GM19324 (cell line): Measurements from ENCODE around the gene PTAFR.
"Not testable (repeated sequence)": the region's sequence is repeated elsewhere in the genome, so short reads cannot be mapped to it uniquely, and the experiment has no call there.

Experiments used
- ATAC-seq: cut with Tn5 transposase; IDR thresholded peaks from one replicate; pipeline ENCODE4 v1.9.1; 2021; ENCODE audit warnings: mild to moderate bottlenecking, moderate library complexity; ENCODE audit not compliant: unreplicated experiment, low FRiP score

The PTAFR gene

DNA sequence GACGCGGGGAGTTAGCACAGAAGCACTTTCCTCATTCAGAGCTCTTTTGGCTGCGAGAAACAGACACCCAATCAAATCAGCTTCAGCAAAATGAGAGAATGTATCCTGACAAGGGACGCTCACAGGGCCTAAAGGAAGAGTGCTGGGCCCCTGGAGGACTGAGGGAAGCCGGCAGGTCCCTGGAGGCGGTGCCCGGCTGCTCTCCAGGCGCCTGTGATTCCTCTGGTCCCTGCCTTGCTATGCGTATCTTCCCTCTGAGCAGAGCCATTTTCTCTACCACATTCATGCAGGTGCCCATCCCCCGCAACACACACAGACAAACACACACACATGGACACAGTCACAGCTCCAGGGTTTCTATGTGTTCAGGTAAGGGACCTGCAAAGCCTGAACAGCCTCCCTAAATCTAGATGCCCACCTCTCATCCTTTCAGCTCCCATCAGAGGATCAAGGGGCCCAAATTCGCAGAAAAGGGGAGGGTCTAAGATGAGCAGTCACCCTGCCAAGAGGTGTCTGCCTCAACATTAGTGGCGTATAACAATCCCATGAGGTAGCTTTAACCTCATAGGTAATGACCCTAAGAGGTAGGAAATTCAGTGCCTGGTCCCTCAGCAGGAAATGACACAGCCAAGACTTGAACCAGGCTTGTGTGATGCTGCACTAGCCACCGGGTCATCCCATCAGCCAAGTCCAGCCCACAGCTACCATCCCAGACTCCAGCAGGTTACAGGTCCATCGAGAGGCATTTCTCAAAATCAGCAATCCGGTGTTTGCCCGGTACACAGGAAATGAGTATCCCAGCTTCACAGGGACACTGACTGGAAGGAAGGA is 29.0 kb downstream of the PTAFR start:
- no peak for ATAC-seq

DNA sequence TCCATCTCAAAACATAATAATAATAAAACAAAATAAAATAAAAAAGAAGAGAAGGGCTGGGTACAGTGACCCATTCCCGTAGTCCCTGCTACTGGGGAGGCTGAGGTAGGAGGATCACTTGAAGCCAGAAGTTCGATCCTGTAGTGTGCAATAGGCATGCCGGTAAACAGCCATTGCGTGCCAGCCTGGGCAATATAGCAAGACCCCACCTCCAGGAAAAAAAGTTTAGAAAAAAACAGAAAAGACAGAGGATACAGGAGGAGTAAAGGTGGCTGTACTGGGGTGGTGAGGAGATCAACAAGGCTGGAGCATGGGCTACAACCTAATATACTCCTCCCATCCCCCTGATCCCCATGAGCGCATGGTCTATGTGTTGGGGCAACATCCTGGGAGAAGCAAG is 30.8 kb downstream of the PTAFR start:
- ATAC-seq, result no peak

DNA sequence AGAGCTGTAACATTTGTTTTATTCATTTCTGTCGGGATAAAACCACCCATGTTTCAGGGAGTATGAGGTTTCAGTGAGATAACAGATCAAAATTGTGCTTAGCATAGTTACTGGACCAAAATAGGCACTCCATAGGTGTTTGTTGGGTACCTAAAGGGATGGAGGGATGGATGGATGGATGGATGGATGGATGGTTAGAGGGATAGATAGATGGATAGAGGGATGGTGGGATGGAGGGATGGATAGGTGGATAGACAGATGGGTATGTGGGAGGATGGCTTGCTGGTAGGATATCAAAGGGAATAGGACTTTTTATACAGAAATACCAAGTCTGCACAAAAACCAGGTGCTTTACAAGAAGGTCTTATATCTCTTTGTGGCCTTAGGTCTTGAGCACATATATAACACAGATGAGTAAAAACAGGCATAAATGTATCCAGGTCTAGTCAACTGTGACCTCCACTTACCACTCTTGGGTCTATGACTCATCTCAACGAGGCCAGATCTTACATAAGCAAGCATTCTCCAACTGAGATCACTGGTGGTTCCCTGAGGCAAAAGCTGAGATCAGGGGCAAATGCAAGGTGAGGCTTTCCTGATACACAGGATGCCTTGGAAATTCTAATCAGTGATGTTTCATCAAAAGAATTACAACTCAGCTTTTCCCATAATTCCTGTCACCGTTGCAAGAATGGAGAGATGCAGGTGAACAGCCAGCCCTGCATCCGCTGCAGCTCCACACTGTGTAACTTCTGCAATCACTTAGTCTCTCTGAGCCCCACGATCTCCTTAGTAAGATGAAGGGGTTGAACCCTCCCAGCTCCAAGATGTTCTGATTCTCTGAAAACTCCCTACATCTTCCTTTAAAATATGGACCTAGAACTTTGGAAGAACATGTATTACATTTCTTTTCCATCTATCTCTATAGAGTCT is 32.0 kb downstream of the PTAFR start:
- no peak for ATAC-seq

DNA sequence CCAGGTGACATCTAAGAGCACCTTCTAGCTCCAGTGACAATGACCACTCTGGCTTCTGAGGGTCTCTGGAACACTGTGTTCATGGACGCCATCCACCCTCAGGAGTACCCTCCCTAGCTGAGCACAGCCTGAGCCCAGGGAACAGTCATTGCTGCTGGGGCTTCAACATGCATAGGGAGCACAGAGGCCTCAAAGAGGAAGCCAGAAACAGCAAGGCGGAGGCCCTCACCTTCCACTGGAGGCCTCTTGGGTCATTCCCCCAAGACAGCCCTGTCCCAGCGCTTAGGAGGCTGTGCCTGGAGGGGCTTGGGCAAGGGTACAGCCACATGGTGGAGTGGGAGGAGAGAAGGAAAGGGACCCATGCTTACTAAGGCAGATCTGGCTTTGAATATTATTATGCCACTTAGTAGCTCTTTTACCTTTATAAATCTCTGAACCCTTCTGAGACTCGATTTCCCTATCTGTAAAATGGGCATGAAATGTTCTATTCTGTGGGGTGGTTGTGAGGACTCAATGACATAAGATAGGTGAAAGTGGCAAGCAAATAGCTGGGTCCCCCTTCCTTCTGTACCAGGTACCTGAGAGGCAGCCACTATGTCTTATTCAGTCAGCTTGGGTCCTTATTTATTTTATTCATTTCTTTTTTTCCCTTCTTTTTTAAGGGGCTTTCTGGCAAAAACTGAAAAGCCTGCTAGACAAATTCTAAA is 32.8 kb downstream of the PTAFR start:
- no peak for ATAC-seq

DNA sequence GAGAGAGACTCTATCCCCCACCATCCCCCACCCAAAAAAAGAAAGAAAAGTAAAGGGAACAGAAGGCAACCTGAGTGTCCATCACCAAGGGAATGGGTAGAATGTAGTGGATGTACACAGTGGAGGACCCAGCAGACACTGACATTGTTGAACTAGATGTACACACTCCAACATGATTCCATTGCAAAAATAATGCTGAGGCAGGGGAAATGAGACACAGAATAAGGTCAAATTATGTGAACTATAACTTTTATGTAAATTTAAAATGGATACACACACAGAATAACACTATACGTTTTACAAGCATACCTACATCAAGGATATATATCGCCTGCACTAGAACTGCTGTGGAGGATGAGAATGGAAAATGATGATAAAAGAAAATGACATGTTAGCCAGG is 34.8 kb downstream of the PTAFR start:
- ATAC-seq, result no peak

DNA sequence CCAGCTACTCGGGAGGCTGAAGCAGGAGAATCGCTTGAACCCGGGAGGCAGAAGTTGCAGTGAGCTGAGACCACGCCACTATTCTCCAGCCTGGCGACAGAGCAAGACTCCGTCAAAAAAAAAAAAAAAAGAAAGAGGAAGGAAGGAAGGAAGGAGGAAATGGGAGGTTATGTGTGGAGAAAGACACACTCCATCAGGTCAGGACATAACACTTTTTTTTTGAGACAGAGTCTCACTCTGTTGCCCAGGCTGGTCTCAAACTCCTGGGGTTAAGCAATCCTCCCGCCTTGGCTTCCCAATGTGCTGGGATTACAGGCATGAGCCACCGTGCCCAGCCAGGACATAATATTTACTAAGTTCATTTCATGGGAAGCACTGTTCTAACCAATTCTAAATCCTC is 36.6 kb downstream of the PTAFR start:
- ATAC-seq, result not testable (repeated sequence)

DNA sequence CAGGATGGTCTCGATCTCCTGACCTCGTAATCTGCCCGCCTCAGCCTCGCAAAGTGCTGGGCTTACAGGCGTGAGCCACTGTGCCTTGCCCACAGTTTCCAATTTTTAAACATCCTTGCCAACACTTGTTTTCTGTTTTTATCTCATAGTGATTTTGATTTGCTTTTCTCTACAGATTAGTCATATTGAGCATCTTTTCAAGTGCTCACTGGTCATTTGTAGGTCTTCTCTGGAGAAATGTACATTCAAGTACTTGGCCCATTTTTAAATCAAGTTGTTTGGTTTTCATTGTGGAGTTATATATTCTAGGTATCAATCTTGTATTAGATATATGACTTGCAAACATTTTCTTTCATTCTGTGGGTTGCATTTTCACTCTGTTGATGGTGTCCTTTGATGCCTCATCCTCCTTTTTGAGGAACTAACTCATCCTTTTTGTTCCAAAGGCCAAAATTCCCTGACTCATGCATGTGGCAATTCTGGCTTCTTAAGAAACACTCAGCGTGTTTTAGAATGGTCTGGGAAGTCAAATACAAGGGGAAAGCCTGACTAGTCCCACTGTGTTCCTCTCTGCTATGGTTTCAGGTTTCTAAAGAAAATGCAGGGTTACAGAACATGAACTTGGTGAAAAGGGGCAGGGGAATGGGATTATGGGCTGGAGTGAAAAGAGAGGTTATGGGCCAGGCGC is 37.3 kb downstream of the PTAFR start:
- no peak for ATAC-seq

DNA sequence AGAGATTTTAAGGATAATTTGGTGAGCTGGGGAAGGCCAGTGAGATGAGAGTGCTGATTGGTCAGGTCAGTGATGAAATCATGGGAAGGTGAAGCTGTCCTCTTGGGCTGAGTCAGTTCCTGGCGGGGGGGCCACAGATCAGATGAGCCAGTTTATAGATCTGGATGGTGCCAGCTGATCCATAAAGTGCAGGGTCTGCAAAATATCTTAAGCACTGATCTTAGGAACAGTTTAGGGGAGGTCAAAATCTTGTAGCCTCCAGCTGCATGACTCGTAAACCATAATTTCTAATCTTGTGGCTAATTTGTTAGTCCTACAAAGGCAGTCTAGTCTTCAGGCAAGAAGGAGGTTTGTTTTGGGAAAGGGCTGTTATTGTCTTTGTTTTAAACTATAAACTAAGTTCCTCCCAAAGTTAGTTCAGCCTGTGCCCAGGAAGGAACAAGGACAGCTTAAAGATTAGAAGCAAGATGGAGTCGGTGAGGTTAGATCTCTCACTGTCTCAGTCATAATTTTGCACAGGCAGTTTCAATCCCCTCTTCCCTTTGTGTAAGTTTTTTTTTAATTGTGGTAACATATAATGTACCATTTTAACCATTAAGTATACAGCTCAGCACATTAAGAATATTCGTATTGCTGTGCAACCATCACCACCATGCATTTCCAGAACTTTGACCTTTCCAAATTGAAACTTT is 39.4 kb downstream of the PTAFR start:
- no peak for ATAC-seq

DNA sequence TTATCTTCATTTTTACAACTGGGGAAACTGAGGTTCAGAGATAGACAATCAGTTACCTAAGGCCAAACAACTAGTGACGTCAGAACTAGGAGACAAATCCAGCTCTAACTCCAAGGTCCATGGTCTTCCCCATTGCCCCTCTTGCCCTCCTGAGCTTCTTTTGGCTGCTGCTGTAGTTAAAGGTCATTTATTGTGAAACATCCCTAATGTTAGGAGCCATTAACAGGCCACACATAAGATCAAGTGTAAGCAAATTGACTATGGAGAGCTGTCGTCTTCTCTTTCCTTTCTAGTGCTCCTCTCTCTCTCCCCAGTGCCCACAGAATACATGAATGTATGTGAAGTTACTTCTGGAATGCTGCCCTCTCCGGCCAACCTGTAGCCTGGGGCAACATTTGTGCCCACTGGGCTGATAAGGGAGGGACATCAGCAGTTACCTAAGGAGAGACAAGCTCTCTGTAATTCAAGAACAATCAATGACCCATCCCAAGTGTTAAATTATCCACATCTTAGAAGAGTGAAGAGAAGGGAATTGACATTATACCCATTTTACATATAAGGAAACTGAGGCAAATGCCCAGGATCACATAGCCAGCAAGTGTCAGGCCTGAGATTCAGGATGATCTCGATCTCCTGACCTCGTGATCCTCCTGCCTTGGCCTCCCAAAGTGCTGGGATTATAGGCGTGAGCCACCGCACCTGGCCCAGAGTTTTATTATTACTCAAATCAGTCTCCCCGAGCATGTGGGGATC is 40.1 kb downstream of the PTAFR start:
- ATAC-seq, result no peak

DNA sequence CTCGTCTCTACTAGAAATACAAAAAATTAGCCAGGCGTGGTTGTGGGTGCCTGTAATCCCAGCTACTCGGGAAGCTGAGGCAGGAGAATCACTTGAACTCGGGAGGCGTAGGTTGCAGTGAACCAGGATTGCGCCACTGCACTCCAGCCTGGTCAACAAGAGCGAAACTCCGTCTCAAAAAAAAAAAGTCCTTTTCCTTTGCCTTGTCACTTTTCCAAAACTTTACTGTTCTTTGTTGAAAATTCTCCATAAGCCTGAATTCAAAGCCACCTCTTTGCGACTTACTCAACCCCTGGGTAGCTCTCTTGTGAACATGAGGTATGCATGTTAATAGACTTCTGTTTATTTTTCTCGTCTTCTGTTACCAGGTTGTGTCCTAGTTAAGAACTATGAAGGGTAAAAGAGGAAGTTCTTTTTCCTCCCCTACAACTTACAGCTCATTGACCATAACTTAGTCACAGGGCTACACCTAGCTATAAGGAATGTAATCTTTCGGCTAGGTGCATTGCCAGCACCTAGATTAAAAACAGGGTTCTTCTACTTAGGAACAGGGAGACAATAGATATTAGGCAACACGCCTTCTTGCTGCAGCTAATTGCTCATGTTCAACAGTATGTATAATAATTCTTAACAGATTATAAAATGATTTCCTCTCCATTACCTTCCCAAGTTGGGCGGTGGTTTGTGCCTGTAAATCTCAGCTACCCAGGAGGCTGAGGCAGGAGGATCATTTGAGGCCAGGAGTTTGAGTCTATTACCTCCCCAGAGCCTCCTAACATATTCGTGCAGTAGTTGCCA is 40.9 kb downstream of the PTAFR start:
- ATAC-seq, result no peak

DNA sequence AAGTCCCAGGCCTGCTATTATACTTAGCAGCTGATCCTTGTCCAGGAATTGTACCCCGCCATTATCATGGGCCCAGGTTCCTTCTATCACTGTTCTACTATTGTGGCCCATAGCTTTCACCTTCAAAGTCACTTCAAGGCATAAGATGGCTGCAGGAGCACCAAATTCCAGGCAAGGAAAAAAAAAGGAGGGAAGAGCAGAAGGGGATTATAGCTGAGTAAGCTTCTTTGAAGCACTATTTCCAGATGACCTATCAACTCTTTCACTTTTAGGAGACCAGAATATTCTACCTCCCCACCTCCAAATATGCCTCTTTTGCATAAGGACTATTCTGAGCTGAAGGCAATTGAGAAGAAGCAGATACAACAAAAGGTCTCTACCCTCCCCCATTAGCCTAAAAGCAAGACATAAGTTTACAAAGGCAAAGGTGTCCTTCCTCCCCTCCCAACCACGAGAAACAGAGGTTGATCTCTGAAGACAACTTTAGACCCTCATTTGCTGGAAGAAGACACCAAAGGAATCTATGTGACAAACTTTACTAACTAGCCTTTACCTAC is 41.8 kb downstream of the PTAFR start:
- no peak for ATAC-seq

DNA sequence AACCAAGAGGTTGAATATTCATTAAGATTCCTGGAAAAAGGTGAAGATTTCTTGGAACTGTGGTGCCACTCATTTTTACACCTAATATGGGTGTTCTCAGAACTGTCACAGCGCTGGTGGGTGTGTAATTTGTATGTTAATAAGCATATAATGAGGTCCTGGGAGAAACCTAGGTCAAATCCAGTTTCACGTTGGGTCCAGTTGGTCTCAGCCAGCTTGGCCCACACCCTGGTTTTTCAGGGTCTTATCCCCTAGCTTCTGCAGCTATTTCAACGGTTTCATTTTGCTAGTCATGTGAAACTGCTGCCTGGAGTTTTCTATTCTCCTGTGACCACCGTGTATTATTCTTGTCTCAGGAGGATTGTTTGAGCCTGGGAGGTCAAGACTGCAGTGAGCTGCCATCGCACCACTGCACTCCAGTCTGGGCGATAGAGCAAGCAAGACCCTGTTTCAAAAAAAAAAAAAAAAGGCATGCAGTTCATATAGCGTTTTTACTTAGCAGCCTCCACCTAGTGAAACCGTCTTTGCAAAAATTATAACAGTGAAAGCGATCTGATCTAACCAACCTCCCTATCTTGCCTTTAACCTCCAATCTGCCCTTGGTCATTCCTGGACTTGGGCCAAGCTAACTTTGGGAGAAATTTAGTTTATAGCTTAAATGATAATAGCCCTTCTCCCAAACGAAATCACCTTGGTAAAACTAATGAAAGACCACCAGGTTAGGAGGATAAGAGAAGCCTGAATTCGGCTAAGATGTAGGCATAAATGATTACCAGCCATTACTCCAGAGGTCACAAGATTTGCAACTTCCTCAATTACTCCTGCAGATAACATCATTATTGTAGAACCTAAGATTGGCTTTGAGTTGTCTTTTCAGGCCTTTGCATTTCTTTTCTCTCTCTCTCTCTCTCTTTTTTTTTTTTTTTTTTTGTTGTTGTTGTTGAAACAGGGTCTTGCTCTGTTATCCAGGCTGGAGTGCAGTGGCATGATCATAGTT is 44.0 kb downstream of the PTAFR start:
- ATAC-seq, result no peak

DNA sequence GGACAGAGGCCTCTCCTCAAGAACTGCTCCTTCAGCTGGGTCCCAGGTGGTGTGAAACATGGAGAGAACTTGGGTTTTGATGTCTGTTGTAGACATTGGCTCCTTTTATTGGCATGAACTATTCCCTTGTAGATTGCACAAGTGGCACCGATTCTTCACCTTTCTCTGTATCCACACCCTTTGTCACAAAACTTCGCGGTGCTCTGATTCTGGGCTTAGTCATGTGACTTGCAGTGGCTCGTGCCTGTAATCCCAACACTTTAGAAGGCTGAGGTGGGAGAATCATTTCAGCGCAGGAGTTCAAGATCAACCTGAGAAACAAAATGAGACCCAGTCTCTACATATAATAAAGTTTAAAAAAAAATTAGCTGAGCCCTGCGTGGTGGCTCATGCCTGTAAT is 45.6 kb downstream of the PTAFR start:
- ATAC-seq, result no peak

DNA sequence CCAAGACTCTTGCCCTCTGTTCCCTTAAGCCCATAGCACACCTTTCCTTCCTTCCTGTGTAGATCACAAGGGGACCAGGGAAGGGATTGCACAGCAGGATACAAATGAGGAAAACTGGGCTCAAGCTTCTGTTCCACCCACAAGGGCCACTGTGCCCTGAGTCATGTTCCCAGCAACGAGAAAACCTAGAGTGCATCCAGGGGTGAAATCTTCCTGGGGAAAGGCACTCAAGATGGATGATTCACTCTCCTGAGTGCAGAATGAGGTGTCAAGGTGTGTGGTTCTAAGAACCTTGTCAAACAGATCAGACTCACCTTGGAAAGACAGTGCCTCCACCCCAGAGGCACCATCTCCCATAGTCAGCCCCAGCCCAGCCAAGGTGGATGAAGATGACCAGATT is 47.3 kb downstream of the PTAFR start:
- ATAC-seq, result no peak

DNA sequence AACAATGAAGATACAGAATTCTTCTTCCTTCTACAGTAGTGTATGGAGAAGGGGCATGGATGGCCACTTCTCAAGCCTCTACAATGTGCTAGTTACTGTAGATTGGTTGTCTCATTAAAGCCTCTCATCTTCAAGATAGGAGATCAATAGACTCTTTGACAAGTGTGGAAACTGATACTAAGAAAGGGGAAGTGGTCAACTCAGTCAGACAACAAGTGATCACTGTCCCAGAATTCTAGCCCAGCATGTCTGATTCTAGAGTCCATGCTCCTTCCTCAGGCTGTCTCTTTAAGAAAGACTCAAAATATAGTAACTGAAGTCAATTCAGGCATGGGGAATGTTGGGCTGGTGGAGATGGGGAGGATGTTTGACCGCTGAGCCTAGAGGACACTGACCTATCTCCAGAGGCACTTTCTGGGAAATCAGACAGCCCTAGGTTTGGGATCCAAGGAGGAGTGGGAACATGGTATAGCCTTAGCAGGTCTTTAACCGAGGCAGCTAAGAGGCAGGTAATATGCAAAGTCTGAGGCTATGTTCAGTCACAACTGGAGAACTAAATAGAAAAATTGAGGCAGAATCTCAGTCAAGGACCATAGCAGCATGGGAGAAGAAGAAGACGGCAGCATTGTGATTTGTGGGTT is 48.8 kb downstream of the PTAFR start:
- ATAC-seq, result peak; percentile 53

DNA sequence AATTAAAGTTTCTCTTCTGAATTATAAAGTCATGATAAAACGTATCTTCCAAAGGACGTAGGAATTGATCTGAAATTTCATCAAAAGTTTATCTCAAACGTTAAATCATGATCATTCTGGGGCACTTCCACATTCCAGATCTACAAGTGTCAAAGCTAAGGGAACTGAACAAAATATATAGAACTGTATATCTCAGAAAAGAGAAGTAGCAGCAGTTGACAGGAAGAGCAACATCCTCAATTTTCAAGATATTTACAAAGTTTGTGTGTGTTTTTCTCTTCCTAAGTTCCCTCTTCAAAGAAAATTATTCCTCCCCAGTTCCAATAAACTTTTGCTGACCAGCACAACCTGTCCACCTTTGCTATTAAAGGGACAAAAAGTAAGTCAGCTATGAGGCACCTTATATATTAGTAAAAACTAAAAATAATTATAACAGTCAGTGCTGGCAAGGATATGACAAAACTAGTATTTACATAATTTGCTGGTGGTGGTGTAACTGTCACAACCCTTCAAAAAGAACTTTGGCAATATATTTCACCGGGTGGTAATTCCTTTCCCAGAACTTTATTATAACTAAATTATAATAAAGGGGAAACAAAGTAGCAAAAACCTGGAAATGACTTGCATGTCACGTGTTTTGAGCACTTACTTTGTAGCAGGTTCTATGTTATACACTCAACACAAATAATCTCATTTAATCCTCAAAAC is 49.6 kb downstream of the PTAFR start:
- no peak for ATAC-seq
